VCaP (cell line): ENCODE results near the gene SYPL2.

Source experiments
- H3K27ac ChIP-seq: fragments of 450-650 bp; 2 replicates; pipeline ENCODE4 v1.5.1; 2017
- CTCF ChIP-seq: fragments of 450-650 bp; conservative IDR thresholded peaks from 2 replicates; pipeline ENCODE4 v1.5.1; 2017; ENCODE audit warnings: mild to moderate bottlenecking, moderate library complexity

SYPL2 gene

GRCh38 chr1:109529881-109530456 is 63.6 kb downstream of the SYPL2 start:
- no peak overlapping the region for H3K27ac ChIP-seq

GRCh38 chr1:109530457-109531087 is 64.2 kb downstream of the SYPL2 start:
- H3K27ac ChIP-seq = no peak overlapping the region
- no peak for TF ChIP-seq CTCF

More at GRCh38 chr1:109529881-109530456, 63.6 kb downstream of the SYPL2 start:
- TF ChIP-seq CTCF = no peak

- TF ChIP-seq CTCF = no peak
These were observed 65.0 kb downstream of the SYPL2 start for GRCh38 chr1:109531380-109531779.

More at GRCh38 chr1:109531380-109531779, 65.0 kb downstream of the SYPL2 start:
- no peak overlapping the region for H3K27ac ChIP-seq
